Measurements from ENCODE around the gene ANKMY1.
"Not testable (repeated sequence)": the region's sequence is repeated elsewhere in the genome, so short reads cannot be mapped to it uniquely, and the experiment has no call there.

ANKMY1 gene

GRCh38 chr2:240564561-240565332, 7.0 kb upstream of the ANKMY1 start:
- DNase-seq (ENCODE audit: low read depth) = no peak
- TF ChIP-seq POLR2A (IDR thresholded peaks at IDR 0.05; ENCODE audit: extremely low read depth, insufficient read length) = no peak
- TF ChIP-seq CTCF (IDR thresholded peaks at IDR 0.05; ENCODE audit: low read depth, low read length) = no peak
- no peak for TF ChIP-seq MAX (IDR thresholded peaks at IDR 0.05; ENCODE audit: low read depth, low read length)
- no peak for TF ChIP-seq MYC (IDR thresholded peaks at IDR 0.05; ENCODE audit: low read depth, low read length)
- no peak overlapping the region for H3K4me3 ChIP-seq (ENCODE audit: low read depth, low read length)

GRCh38 chr2:240563951-240564560, 6.3 kb upstream of the ANKMY1 start:
- TF ChIP-seq MAX (IDR thresholded peaks at IDR 0.05; ENCODE audit: low read depth, low read length) (no peak), CTCF (IDR thresholded peaks at IDR 0.05; ENCODE audit: low read depth, low read length) (no peak), POLR2A (IDR thresholded peaks at IDR 0.05; ENCODE audit: extremely low read depth, insufficient read length) (no peak), MYC (IDR thresholded peaks at IDR 0.05; ENCODE audit: low read depth, low read length) (no peak)
- no peak for DNase-seq (ENCODE audit: low read depth)

GRCh38 chr2:240563231-240563630, 5.4 kb upstream of the ANKMY1 start:
- not testable (repeated sequence) for H3K4me3 ChIP-seq (ENCODE audit: low read depth, low read length); DNase-seq (ENCODE audit: low read depth)

More at GRCh38 chr2:240563951-240564560, 6.3 kb upstream of the ANKMY1 start:
- H3K4me3 ChIP-seq (ENCODE audit: low read depth, low read length) = no peak overlapping the region

GRCh38 chr2:240561325-240561971, 3.7 kb upstream of the ANKMY1 start:
- peak overlapping the region; percentile 84 for H3K4me3 ChIP-seq (ENCODE audit: low read depth, low read length)
- DNase-seq (ENCODE audit: low read depth) = peak; percentile 48
- no peak for TF ChIP-seq MAX (IDR thresholded peaks at IDR 0.05; ENCODE audit: low read depth, low read length)
- TF ChIP-seq MYC (IDR thresholded peaks at IDR 0.05; ENCODE audit: low read depth, low read length) = no peak
- TF ChIP-seq POLR2A (IDR thresholded peaks at IDR 0.05; ENCODE audit: extremely low read depth, insufficient read length) = no peak
- no peak for TF ChIP-seq CTCF (IDR thresholded peaks at IDR 0.05; ENCODE audit: low read depth, low read length)

GRCh38 chr2:240560480-240561324, 2.9 kb upstream of the ANKMY1 start:
- peak; percentile 98 for DNase-seq (ENCODE audit: low read depth)
- TF ChIP-seq MYC (IDR thresholded peaks at IDR 0.05; ENCODE audit: low read depth, low read length) = peak; percentile 83
- TF ChIP-seq CTCF (IDR thresholded peaks at IDR 0.05; ENCODE audit: low read depth, low read length) = no peak
- peak; percentile 78 for TF ChIP-seq MAX (IDR thresholded peaks at IDR 0.05; ENCODE audit: low read depth, low read length)
- TF ChIP-seq POLR2A (IDR thresholded peaks at IDR 0.05; ENCODE audit: extremely low read depth, insufficient read length) = peak; percentile 96

More at GRCh38 chr2:240560480-240561324, 2.9 kb upstream of the ANKMY1 start:
- H3K4me3 ChIP-seq (ENCODE audit: low read depth, low read length) = peak overlapping the region; percentile 87

Data from NB4 (cell line).